Mesodermal cell (in vitro differentiated cells): ENCODE measurements around the gene STEAP4. TPM values are rescaled to one million over a fixed set of nuclear protein-coding genes. Genes with fewer than 3 reads are reported as not detected.

Experiments used
- H3K27ac ChIP-seq: 2 replicates; pipeline ENCODE4 v1.7.0; 2013; ENCODE audit warnings: mild to moderate bottlenecking, low read depth, low read length, moderate library complexity; ENCODE audit not compliant: severe bottlenecking
- H3K36me3 ChIP-seq: 2 replicates; pipeline ENCODE4 v1.7.1; 2013; ENCODE audit warnings: mild to moderate bottlenecking, low read length, moderate library complexity; ENCODE audit not compliant: control insufficient read depth, insufficient read depth
- H3K4me1 ChIP-seq: one replicate; pipeline ENCODE4 v1.7.1; 2013; ENCODE audit warnings: mild to moderate bottlenecking, low read length; ENCODE audit not compliant: insufficient read depth, control insufficient read depth, poor library complexity, severe bottlenecking
- H3K4me3 ChIP-seq: 2 replicates; pipeline ENCODE4 v1.7.0; 2013; ENCODE audit warnings: low read length, control low read depth, mild to moderate bottlenecking; ENCODE audit not compliant: insufficient read depth, poor library complexity, severe bottlenecking; ENCODE audit errors: extremely low read depth
- H3K9me3 ChIP-seq: 2 replicates; pipeline ENCODE4 v1.7.1; 2013; ENCODE audit warnings: mild to moderate bottlenecking, low read length, moderate library complexity; ENCODE audit not compliant: control insufficient read depth
- WGBS, 2 experiments: methylation state at CpG; one replicate each; pipeline ENCODE4 v1.1.5; 2013; ENCODE audit warnings: missing lambda C conversion rate in 2 of 2; ENCODE audit not compliant: insufficient coverage in 2 of 2; 5-methylcytosine and 5-hydroxymethylcytosine counted together
- polyA plus RNA-seq, 2 experiments: library from polyadenylated mRNA; stranded (reverse); fragments of 50-300 nt; gene quantifications; one replicate each; pipeline ENCODE4 v1.2.3, GENCODE V29; 2013

The STEAP4 gene
- polyA plus RNA-seq (2013, experiment 1 of 2): not detected
- polyA plus RNA-seq (2013, experiment 2 of 2): not detected

GRCh38 chr7:88306590-88307048, at the start of gene STEAP4:
Gene STEAP4, minus strand, starts transcription at chr7:88306894. Its CDS starts 22,625 bp downstream, at chr7:88284269.
- no peaks in the 10 kb centered on the region for H3K4me1 ChIP-seq
- peak within 1 kb of the TSS; percentile 7 for H3K4me3 ChIP-seq
- WGBS, 2 experiments: 5% methylated on average over 24 to 28 of the region's 30 CpGs
- no peaks in the 10 kb centered on the region for H3K9me3 ChIP-seq
- H3K36me3 ChIP-seq: no peaks in the 10 kb centered on the region
- no peak within 1 kb of the TSS for H3K27ac ChIP-seq

GRCh38 chr7:88355011-88355410, 48.3 kb upstream of the STEAP4 start:
- Histone ChIP-seq H3K4me3 (no peak overlapping the region), H3K4me1 (no peaks in the 10 kb centered on the region), H3K27ac (no peak overlapping the region), H3K9me3 (no peaks in the 10 kb centered on the region), H3K36me3 (no peaks in the 10 kb centered on the region)
- WGBS, 2 experiments: 94% methylated on average over 2 of the region's 3 CpGs; no CpG with 5 or more reads in 1 of the 2 experiments

GRCh38 chr7:88350118-88350517, 43.4 kb upstream of the STEAP4 start:
- WGBS, 2 experiments: no CpG with 5 or more reads among the region's 2 CpGs
- no peak overlapping the region for H3K27ac ChIP-seq
- H3K36me3 ChIP-seq: no peaks in the 10 kb centered on the region
- no peak overlapping the region for H3K4me3 ChIP-seq
- H3K4me1 ChIP-seq: no peaks in the 10 kb centered on the region
- no peaks in the 10 kb centered on the region for H3K9me3 ChIP-seq

GRCh38 chr7:88347517-88347916, 40.8 kb upstream of the STEAP4 start:
- H3K4me3 ChIP-seq: no peak overlapping the region
- H3K9me3 ChIP-seq: no peaks in the 10 kb centered on the region
- no peaks in the 10 kb centered on the region for H3K36me3 ChIP-seq
- H3K27ac ChIP-seq: no peak overlapping the region
- whole genome bisulfite sequencing, 2 experiments: 85 to 100% methylated on average over 1 to 2 of the region's 2 CpGs
- H3K4me1 ChIP-seq: no peaks in the 10 kb centered on the region

- Histone ChIP-seq H3K4me3 (no peak overlapping the region), H3K9me3 (no peaks in the 10 kb centered on the region), H3K36me3 (no peaks in the 10 kb centered on the region), H3K4me1 (no peaks in the 10 kb centered on the region), H3K27ac (no peak overlapping the region)
- WGBS, 2 experiments: 81 to 89% methylated on average over 3 to 5 of the region's 7 CpGs
Observed at GRCh38 chr7:88347090-88347489, 40.4 kb upstream of the STEAP4 start.

GRCh38 chr7:88346357-88346756, 39.7 kb upstream of the STEAP4 start:
- Histone ChIP-seq H3K9me3 (no peaks in the 10 kb centered on the region), H3K36me3 (no peaks in the 10 kb centered on the region), H3K4me3 (no peak overlapping the region), H3K27ac (no peak overlapping the region), H3K4me1 (no peaks in the 10 kb centered on the region)
- 54 to 73% methylated on average over 2 of the region's 2 CpGs for WGBS, 2 experiments

- H3K27ac ChIP-seq: no peak overlapping the region
- H3K9me3 ChIP-seq: no peaks in the 10 kb centered on the region
- H3K36me3 ChIP-seq: no peaks in the 10 kb centered on the region
- H3K4me3 ChIP-seq: no peak overlapping the region
- 10 to 16% methylated on average over 9 of the region's 15 CpGs for WGBS, 2 experiments
- no peaks in the 10 kb centered on the region for H3K4me1 ChIP-seq
Observed at GRCh38 chr7:88344956-88345832, 38.5 kb upstream of the STEAP4 start.

- H3K9me3 ChIP-seq: no peaks in the 10 kb centered on the region
- no peak overlapping the region for H3K4me3 ChIP-seq
- no peaks in the 10 kb centered on the region for H3K36me3 ChIP-seq
- 87 to 93% methylated on average over 3 to 6 of the region's 8 CpGs for WGBS, 2 experiments
- H3K27ac ChIP-seq: no peak overlapping the region
- no peaks in the 10 kb centered on the region for H3K4me1 ChIP-seq
Observed at GRCh38 chr7:88344271-88344670, 37.6 kb upstream of the STEAP4 start.

- no CpG with 5 or more reads among the region's 2 CpGs for WGBS, 2 experiments
- no peak overlapping the region for H3K27ac ChIP-seq
- H3K9me3 ChIP-seq: no peaks in the 10 kb centered on the region
- H3K36me3 ChIP-seq: no peaks in the 10 kb centered on the region
- H3K4me1 ChIP-seq: no peaks in the 10 kb centered on the region
- no peak overlapping the region for H3K4me3 ChIP-seq
Observed at GRCh38 chr7:88339195-88339922, 32.7 kb upstream of the STEAP4 start.

GRCh38 chr7:88338503-88338902, 31.8 kb upstream of the STEAP4 start:
- no peaks in the 10 kb centered on the region for H3K36me3 ChIP-seq
- H3K4me1 ChIP-seq: no peaks in the 10 kb centered on the region
- no peak overlapping the region for H3K27ac ChIP-seq
- no peak overlapping the region for H3K4me3 ChIP-seq
- WGBS, 2 experiments: 97% methylated on average over 4 of the region's 6 CpGs; no CpG with 5 or more reads in 1 of the 2 experiments
- no peaks in the 10 kb centered on the region for H3K9me3 ChIP-seq
